HG03521 (cell line): ENCODE results near the gene SHISA5.
A peak's percentile ranks its signal among the peaks of the same experiment; 100 is the strongest.
"Not testable (repeated sequence)": the region's sequence is repeated elsewhere in the genome, so short reads cannot be mapped to it uniquely, and the experiment has no call there.

Experiments used
- ATAC-seq: cut with Tn5 transposase; IDR thresholded peaks from one replicate; pipeline ENCODE4 v1.9.1; 2021; ENCODE audit warnings: mild to moderate bottlenecking, moderate library complexity; ENCODE audit not compliant: unreplicated experiment

The SHISA5 gene

DNA sequence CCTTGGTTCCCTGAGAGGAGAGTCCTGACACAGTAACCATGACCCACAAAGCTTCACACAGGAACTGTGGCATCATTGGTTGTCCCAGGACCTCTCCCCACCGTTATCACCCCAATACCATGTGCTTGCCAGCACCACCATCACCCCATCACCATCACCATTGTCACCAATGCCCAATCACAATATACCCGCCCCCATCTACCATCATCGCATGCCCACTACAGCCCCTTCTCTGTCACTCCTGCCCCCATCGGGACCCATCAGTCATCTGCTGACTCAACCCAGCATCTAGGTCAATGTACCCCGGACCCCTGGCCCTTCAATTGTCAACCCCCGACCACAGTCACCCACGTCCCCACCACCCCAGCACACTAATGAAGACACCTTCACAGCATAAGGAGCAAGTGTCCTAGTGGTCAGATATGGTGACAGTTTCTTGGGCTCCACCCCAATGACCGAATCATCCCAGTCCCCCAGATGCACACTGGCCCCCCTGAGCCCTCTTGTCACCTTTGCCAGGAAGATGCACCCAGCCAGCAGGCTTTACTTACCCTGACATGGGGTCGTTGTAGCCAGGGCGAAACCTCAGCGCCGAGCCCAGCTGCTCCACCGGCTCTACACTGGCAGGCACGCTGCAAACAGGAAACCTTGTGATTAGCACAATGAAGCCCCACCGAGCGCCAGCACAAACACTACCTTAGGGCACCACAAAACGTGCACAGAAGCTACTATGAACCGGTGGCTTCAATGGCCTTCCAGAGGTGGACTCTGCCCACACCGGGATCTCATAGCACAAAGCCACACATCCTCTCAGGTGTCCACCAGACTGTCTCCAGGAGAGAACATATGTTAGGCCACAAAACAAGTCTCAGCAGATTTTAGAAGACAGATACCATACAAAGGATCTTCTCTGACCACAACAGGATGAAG lies 25.1 kb downstream of the SHISA5 start:
- no peak for ATAC-seq

DNA sequence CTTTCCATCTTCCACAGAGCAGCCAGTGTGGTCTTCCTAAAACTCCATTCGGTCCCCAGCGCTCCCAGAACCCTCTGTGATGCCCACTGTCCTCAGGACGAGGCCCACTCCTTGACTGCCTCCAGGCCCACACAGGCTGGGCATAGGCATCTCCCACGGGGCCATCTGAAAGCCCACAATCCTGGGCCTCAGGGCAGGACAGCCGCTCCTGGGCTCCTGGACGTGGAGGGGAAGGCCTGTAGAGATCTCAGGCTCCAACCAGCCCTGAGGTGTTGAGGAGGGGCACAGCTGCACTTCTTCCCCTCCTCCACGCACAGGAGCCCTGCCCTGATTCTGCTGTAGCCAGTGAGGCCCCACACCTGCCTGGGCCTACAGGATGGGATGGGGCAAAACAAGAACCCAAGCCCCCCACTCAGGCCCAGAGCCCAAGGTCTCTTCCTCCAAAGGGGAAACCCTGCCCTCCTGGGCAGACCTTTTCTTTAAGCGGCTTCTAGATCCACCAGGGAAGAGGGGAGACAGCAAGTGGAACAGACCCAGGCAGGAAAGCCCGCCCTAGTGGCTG lies 25.9 kb downstream of the SHISA5 start:
- no peak for ATAC-seq

DNA sequence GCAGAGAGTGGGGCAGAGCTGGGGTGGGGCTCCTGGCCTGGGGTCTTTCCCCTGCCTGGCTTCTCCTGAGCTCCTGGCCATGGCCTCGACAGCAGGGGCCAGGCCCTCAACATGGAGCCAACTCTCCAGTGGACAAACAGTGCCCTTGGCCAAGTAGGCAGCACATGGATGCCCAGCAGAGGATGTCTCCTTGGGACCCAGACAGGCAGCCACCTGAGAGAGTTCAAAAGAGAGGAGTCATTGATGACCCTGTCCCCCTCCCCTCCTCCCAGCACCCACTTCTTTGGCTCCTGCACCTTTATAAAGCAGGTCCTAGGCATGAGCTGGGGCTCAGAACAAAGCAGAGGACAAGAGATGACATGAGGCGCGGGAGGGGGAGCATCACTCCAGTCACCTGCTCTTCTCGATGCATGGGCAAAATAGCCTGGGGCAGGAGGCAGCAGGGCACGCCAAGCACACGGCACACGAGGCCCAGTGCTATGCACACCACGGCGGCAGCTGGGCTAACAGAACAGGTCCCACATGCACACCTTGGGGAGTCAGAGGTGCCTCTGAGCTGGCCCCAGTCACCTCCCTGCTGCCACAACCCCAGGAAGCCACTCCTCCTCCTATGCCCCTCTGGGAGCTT lies 27.4 kb downstream of the SHISA5 start:
- no peak for ATAC-seq

DNA sequence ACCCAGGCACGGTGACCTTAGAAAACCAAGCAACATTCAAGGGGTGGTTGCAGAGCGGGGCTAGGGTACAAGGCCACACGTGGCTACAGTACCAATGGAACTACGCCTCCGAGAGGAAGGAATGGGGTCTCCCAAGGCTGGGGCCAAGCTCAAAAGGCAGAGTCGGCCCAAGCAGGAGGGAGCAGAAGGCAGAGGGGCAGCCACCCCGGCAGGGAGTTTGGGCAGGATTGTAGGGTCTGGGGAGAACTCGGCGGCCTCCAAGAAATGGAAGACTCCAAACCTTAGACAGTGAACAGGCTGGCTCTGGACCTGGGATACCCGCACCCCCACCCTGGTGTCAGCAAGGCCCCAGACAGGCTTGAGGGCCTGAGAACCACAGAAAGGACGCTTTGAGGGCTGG lies 28.8 kb downstream of the SHISA5 start:
- no peak for ATAC-seq

DNA sequence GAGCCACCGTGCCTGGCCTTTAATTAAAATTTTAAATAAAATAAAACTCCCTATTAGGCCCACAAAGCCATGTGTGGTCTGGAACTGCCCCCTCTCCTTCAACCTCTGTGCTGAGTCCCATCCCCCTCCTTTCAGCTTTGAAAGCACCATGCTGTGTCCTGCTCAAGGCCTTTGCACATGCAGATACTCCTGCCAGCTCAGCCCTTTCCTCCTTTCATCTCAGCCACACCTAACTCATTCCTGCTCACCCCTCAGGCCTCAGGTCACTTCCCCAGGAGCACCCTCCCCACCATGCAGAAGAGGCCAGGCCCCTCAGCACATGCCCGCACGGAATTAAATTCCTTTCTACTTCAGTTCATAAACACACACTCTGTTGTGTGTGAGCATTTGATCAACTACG lies 29.4 kb downstream of the SHISA5 start:
- no peak for ATAC-seq

DNA sequence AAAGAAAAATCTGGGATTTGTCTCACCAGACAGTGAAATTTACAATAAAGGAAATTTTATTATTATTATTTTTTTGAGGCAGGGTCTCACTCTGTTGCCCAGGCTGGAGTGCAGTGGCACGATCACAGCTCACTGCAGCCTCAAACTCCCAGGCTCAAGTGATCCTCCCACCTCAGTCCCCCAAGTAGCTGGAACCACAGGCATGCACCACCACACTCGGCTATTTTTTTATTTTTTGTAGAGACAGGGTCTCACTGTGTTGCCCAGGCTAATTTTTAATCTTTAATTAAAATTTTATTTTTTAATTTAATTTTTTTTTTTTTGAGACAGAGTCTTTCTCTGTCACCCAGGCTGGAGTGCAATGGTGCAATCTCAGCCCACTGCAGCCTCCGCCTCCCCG lies 29.9 kb downstream of the SHISA5 start:
- ATAC-seq: not testable (repeated sequence)

DNA sequence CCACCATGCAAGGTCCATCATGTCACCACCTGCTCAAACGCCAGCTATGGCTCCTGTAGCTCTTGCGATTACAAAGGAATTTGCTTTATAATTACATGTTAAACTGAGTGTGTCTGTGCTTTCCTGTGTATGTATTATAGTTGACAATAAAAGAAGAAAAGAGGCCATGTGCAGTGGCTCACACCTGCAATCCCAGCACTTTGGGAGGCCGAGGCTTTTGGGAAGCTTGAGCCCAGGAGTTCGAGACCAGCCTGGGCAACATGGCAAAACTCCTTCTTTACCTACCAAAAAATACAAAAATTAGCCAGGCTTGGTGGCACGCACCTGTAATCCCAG lies 30.4 kb downstream of the SHISA5 start:
- no peak for ATAC-seq

DNA sequence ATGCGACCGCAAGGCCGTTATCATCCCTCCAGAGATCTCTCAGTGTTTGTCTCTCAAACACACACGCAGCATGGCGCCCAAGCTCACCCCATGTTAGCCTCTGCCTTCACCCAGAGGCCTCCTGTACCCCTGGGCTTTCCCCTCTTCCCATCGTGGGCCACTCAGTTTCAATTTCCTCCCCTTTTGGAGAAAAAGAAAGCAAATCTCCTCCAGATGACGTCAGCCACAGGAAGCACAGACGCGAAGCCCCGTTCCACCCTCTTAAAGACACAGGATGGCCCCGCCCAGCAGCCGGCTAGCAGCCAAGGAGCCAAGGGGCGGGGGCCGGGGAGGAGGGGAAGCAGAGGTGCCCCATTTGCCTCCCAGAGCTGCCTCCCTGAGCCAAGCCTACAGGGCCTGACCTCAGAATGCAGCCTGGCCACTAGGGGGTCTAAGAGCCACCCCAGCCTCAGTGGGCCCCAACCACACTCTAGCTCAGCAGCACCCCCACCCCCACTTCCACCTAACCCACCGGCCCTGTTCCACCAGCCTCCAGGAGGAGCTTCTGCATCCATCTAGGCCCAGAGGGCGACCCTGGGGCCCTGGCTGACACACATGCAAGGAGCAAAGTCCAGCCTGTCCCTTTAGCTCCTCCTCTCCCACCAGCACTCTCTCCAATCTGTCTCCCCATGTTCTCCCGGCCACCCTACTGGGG lies 30.9 kb downstream of the SHISA5 start:
- ATAC-seq: peak; percentile 70

DNA sequence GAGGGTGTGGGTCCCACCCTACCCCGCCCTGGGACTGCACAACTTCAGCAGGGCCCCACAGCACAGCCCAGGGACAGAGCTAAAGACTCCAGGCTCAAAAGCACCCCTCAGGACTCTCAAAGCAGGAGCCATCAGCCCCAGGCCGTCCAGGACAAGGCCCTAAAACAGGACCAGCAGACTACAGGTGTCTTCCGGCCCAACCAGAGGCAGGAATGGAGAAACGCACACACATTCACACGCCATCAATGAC lies 31.4 kb downstream of the SHISA5 start:
- no peak for ATAC-seq

- no peak for ATAC-seq
Measured at GRCh38 chr3:48470286-48470685, 33.7 kb downstream of the SHISA5 start.

DNA sequence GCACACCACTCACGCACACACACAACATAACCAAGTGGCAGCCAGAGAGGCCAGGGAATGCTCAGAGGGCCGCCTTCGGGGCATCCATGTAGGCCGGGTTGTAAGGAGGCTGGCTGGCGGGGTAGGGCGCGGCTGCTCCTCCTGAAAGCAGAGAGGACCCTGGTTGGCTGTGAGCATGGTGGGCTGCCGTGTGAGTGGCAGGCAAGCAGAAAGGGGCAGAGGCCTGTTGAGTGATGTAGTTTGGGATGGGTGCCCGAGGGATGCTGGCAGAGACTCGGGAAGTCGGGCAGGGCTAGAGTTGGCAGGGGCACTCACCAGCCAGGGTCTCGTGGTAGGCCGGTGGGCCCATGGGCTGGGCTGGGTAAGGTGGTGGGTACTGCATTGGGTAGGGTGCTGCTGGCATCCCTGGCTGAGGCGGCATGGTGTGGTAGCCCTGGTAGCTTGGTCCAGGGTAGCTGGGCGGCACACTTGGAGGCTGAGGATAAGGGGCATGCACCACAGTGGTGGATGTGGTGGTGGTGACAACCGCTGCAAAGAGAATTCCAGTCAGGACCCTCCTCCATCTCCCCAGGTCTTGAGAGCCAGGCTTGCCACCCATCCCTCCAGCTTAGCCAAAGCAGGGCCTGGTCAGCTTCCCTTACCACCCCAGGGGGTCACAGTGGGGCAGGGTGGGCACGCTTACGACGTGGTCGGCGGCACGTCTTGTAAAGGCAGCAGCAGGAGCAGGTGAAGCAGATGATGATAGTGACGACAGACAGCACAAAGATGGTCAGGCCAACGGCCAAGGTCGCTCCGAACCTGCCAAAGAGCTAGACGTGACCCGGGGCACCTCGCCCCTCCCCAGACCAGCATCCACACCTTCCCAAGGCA lies 34.7 kb downstream of the SHISA5 start:
- ATAC-seq: no peak

- no peak for ATAC-seq
Measured at GRCh38 chr3:48468329-48468731, 35.6 kb downstream of the SHISA5 start.

GRCh38 chr3:48467473-48468267 lies 36.3 kb downstream of the SHISA5 start:
- no peak for ATAC-seq

DNA sequence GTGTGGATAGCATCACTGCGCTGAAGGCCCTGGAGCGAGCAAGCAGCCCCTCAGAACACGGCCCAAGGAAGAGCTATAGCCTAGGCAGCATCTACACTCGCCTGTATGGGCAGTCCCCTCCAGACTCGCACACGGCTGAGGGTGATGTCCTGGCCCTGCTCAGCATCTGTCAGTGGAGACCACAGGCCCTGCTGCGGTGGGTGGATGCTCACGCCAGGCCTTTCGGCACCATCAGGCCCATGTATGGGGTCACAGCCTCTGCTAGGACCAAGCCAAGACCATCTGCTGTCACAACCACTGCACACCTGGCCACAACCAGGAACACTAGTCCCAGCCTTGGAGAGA lies 36.9 kb downstream of the SHISA5 start:
- ATAC-seq: no peak

GRCh38 chr3:48466386-48467109 lies 37.4 kb downstream of the SHISA5 start:
- ATAC-seq: no peak

- ATAC-seq: peak; percentile 86
Measured at GRCh38 chr3:48465531-48466378, 38.2 kb downstream of the SHISA5 start.

DNA sequence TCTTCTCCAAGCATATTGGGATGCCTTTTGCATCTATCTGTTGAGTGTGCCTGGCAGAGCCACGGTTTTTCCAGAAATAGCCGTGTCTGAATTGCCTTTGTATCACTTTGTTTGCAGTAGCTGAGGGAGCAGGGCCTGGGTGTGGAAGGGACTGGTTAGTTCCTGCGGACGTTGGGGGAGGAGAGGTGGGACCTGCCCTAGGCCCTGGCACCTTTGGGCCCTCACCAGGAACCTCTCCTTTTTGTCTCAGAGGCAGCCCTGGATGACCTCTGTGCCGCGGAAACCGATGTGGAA lies 38.8 kb downstream of the SHISA5 start:
- ATAC-seq: no peak

DNA sequence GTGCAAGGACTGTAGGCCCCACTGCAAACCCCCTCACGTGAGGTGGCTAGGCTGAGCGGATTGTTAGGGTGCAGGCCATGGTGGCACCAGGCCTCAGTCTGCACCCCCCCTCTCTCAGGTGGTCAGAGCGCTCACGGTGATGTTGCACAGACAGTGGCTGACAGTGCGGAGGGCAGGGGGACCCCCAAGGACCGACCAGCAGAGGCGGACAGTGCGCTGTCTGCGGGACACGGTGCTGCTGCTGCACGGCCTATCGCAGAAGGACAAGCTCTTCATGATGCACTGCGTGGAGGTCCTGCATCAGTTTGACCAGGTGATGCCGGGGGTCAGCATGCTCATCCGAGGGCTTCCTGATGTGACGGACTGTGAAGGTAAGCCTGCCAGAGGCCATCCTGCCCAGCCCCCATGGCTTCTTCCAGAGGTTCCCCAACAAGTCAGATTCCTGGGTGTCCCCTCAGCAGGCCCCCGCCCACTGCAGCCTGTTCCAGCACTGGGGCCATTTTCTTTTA lies 39.2 kb downstream of the SHISA5 start:
- ATAC-seq: no peak

DNA sequence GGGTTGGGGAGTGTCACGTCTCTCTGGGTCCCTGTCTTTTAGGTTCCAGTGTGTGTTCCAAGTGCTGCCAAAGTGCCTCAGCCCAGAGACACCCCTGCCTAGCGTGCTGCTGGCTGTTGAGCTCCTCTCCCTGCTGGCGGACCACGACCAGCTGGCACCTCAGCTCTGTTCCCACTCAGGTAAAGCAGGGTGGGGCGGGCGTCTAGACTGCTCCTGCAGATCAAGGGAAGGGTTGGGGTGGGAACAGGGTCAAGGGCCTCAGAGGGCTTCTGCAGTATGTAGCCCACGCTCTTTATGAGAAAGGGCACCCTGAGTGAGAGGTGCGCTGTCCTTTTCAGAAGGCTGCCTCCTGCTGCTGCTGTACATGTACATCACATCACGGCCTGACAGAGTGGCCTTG lies 40.3 kb downstream of the SHISA5 start:
- no peak for ATAC-seq
